NCI-H1436 treated with DMSO at 0.1 percent for 48 hours (cell line): Measurements from ENCODE around the gene PLEKHM2.
"Not testable (repeated sequence)": the region's sequence is repeated elsewhere in the genome, so short reads cannot be mapped to it uniquely, and the experiment has no call there.

ENCODE experiments used
- DNase-seq: peaks from one replicate; lab custom pipeline; 2025; lab: John Stamatoyannopoulos, UW

PLEKHM2 gene

GRCh38 chr1:15676688-15677661 lies 7.1 kb upstream of the PLEKHM2 start:
- no peak for DNase-seq

DNA sequence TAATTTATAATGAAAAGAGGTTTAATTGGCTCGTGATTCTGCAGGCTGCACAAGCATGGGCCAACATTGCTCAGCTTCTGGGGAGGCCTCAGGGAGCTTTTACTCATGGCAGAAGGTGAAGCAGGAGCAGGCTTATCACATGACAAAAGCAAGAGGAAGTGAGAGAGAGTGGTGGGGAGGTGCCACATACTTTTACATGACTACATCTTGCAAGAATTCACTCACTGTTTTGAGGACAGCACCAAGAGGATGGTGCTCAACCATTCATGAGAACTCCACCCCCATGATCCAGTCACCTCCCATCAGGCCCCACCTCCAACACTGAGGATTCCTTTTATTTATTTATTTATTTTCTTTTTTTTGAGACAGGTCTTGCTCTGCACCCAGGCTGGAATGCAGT lies 5.5 kb upstream of the PLEKHM2 start:
- no peak for DNase-seq

DNA sequence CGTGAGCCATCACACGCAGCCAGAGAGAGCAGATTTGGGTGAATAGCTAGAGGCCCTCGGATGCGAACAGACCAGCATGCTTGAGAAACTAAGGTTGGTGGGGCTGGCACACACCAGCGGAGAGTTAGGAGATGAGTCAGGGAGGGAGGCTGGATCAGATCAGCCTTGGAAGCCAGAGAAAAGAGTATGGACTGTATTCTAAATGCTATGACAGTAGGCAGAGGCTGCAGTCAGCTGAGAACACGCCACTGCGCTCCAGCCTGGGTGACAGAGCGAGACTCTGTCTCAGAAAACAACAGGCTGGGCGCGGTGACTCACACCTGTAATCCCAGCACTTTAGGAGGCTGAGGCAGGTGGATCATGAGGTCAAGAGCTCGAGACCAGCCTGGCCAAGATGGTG lies 4.0 kb upstream of the PLEKHM2 start:
- no peak for DNase-seq

DNA sequence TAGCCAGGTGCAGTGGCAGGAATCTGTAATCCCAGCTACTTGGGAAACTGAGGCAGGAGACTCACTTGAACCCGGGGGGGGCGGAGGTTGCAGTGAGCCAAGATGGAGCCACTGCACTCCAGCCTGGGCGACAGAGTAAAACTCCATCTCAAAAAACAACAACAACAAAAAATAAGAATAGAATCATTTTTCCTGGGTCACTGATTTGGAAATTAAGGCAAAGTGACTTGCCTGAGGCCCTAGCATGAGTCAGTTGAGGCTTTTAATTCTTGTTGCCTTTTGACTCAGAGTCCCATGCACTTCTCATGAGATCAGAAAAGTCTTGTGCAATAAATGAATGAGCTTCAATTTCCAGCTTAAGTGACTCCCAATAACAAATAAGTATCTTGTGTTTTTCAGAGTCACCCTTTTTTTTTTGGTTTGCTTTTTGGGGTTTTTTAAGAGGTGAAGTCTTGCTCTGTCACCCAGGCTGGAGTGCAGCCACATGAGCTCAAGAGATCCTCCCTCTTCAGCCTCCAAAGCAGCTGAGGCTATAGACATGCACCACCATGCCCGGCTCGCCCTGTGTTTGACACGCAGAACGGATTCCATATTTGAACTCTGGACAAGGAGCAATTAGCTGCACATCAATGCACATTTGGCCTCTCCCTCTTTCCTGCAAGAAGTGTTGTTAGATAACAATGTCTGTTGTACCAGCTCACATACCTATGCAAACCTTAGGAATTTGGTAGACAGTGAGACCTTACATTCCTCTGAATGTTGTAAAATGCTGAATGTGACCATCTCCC lies 3.4 kb upstream of the PLEKHM2 start:
- DNase-seq: no peak

DNA sequence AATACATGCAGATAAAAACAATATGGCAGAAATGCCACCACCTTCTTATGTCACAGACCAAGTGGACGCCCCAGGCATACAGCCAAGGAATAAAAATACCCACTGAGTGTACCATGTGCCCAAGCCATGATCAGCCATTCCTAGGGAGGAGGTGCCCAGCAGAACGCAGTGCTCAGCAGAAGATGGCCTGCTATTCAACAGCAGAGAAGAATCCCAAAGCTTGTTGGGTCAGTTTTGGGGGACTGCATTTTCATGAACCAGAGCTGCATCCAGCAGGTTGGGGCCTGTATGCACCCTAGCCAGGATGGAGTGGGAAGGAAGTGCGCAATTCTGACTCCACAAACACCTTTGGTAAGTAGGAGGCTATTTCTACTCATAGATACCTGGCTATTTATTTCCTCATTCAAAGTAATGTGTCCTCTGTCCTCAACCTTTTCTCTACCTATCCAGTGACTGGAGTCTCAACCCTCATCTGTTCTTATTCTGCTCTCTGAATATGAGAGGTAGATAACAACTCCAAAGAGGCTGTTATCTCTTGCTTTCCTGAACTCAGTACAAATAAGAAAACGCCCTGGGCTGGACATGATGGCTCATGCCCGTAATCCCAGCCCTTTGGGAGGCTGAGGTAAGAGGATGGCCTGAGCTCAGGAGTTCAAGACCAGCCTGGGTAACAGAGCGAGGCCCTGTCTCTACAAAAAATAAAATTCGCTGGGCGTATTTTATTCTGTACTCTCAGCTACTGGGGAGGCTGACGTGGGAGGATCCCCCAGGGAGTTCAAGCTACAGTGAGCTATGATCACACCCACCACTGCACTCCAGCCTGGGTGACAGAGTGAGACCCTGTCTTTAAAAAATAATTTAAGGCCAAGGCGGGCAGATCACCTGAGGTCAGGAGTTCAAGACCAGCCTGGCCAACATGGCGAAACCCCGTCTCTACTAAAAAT lies 2.5 kb upstream of the PLEKHM2 start:
- no peak for DNase-seq

DNA sequence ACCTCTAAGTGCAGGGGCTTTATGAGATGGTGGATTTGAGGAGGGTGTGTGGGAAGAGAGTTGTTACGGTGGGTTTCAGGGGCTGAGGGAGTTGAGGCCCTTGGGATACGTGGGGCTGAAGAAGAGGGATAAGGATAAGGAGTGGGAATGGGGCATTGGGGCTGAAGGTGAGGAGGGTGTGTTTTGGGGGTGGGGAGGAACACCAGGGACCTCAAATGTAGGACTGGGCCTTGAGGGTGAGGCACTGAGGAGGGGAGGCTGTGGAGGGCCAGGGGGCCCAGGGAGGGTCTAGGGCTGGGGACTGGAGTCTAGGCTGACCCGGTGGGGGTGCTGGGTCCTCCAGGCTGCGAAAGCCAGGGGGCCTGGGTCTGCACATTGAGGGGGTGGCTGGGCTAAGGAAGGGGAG lies 1.2 kb upstream of the PLEKHM2 start:
- DNase-seq: no peak

DNA sequence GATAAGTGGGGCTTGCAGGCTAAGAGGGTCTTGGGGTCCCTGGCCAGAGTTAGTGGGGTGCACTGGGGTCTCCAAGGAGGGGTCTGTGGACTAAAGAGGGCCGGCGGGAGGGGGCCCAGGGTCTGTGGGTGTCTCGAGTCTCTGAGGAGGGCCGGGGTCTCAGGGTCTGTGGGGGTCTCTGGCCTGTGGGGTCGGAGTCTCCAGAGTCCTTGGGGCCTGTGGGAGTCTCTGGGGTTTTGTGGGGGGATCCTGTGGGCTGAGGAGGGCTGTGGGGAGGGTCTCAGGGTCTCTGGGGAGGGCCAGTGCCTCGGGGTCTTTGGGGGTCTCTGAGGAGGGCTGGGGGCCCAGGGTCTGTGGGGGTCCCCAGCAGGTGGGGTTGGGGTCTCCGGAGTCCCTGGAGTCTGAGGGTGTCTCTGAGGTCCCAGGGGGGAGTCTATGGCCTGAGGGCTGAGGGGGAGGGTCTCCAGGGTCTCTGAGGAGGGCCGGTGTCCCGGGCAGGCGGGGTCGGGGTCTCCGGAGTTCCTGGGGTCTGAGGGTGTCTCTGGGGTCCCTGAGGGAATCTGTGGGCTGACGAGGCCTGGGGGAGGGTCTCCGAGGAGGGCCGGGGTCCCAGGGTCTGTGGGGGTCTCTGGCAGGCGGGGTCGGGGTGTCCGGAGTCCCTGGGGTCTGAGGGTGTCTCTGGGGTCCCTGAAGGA lies 628 bp upstream of the PLEKHM2 start:
- no peak for DNase-seq

GRCh38 chr1:15684468-15685291 lies 560 bp downstream of the PLEKHM2 start:
- no peak for DNase-seq

GRCh38 chr1:15685820-15686219 lies 1.7 kb downstream of the PLEKHM2 start:
- no peak for DNase-seq

GRCh38 chr1:15687446-15687845 lies 3.3 kb downstream of the PLEKHM2 start:
- DNase-seq: no peak

GRCh38 chr1:15690317-15690716 lies 6.2 kb downstream of the PLEKHM2 start:
- DNase-seq: no peak

- no peak for DNase-seq
Measured at GRCh38 chr1:15691434-15692032, 7.4 kb downstream of the PLEKHM2 start.

- no peak for DNase-seq
Measured at GRCh38 chr1:15692121-15692682, 8.1 kb downstream of the PLEKHM2 start.

DNA sequence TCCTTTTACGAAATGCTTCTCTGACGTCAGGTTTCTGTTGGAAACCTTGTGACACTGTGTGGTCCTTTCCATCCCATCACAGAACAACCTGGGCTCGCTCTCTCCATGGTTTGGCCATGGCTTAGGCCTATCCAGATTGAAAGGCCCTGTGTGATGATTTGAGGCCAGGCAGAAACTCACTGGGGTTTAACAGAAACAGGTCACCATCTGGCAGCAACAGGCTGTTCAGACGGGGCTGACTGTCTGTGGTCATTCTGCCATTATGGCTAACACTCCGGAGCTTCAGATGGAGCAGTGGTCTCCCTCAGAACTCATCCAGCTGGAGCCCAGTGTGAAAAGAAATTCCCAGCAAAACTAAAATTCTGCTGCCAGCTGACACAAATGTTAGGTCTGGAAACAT lies 9.3 kb downstream of the PLEKHM2 start:
- no peak for DNase-seq

GRCh38 chr1:15696956-15697521 lies 12.9 kb downstream of the PLEKHM2 start:
- no peak for DNase-seq

GRCh38 chr1:15698201-15698600 lies 14.1 kb downstream of the PLEKHM2 start:
- no peak for DNase-seq

DNA sequence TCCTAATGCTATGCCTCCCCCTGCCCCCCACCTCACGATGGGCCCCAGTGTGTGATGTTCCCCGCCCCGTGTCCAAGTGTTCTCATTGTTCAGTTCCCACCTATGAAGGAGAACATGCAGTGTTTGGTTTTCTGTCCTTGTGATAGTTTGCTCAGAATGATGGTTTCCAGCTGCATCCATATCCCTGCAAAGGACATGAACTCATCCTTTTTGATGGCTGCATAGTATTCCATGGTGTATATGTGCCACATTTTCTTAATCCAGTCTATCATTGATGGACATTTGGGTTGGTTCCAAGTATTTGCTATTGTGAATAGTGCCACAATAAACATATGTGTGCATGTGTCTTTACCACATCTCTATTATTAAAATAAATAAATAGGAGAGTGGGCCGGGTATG lies 15.2 kb downstream of the PLEKHM2 start:
- not testable (repeated sequence) for DNase-seq

DNA sequence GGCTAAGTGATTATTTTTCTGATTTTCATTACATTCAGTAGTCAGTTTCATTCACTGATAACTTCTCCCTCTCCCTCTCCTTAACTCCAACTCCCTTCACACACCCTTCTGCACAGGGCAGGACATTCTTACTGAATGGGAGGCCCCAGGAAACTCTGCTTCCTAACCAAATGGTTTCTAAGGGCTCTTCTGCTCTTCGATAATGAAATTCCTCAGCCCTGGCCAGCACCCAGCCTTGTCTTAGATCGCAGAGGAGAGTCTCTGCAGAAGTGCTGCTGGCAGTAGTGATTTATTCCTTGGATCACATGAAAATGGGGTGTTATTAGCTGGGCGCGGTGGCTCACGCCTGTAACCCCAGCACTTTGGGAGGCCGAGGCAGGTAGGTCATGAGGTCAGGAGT lies 16.4 kb downstream of the PLEKHM2 start:
- no peak for DNase-seq

DNA sequence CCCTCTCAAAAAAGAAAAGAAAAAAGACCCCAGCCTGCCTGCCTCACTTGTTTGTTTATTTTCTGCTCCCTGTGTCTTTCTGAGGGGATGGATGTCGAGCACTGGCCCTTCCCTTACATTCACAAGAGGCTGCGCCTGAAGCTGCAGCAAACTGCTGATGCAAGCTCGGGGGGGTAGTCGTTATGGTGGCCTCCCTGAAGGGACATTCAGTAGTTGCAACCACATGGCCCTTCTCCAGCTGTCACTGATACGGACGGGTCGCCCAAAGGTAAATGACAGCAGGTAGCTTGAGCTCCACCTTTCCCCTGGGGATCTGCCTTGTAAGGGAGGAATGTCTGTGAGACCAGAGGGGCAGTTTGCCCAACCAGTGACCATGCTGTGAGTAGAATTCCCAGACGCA lies 17.7 kb downstream of the PLEKHM2 start:
- no peak for DNase-seq
